Astrocyte of the cerebellum (primary cell): ENCODE results near the gene TBC1D8.
A peak's percentile ranks its signal among the peaks of the same experiment; 100 is the strongest.

ENCODE experiments used
- DNase-seq: peaks from one replicate; pipeline ENCODE4 v3.0.0-alpha.2; 2011; ENCODE audit warnings: low read depth
- H3K4me3 ChIP-seq: 2 replicates; pipeline ENCODE4 v1.5.1; 2011; ENCODE audit warnings: mild to moderate bottlenecking, low read depth, low read length, moderate library complexity
- CTCF ChIP-seq: IDR thresholded peaks from 2 replicates; pipeline ENCODE4 v1.5.1; 2012; ENCODE audit warnings: low read length, low read depth, moderate library complexity, mild to moderate bottlenecking; ENCODE audit errors: missing control alignments
- in situ Hi-C: cut with HindIII; loops from 2 replicates; pipeline ENCODE4 v1.10.0; 2017; ENCODE audit warnings: low sequenced_read_pairs

The TBC1D8 gene

GRCh38 chr2:100960688-100961087, 190.5 kb downstream of the TBC1D8 start:
- in situ Hi-C loops = no loop called here
- TF ChIP-seq CTCF = no peak

GRCh38 chr2:100959225-100959880, 191.8 kb downstream of the TBC1D8 start:
- no peak for DNase-seq
- in situ Hi-C loops = no loop called here
- no peak for TF ChIP-seq CTCF
- H3K4me3 ChIP-seq = no peak overlapping the region

More at GRCh38 chr2:100960688-100961087, 190.5 kb downstream of the TBC1D8 start:
- no peak for DNase-seq
- no peak overlapping the region for H3K4me3 ChIP-seq

DNA sequence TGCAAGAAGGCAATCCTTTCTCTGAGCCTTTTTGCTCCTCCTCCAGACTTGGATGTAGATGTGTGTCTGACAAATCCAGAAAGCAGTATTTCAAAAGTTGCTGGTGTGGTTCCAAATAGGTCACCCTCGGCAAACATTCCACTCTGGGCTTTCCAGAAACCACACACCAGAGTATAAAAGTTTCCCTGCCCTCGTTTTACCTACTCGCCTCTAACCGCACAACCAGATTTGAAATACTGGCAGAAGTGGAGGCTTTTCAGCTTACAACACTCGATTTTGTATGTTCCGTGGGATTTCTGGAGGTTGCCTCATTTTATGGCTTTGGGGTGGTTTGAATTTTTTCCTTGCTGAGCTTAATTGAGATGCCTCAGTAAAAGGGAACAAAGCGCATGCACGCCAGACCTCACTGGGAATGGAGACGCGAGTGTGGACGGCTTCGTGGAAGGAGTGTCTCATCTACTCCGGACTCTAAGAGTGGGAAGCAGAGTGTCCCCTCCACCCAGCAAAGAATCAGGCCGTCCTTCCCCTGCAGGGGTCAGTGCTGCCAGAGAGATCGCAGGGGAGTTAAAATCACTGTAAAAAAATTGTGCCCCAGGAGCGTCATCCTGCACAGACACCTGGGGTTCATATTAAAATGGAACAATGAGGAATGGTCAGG, 193.1 kb downstream of the TBC1D8 start:
- H3K4me3 ChIP-seq = no peak overlapping the region
- TF ChIP-seq CTCF = no peak
- in situ Hi-C loops = no loop called here
- peak; percentile 80 for DNase-seq
